MM.1S (cell line): ENCODE data around the gene SYMPK.

Source experiments
- EZH2phosphoT487 ChIP-seq: fragments of 300-600 bp; sonication (generic); IDR thresholded peaks from 2 replicates; pipeline ENCODE4 v1.6.1; 2018; ENCODE audit warnings: antibody characterized with exemption, low read length
- TF ChIP-seq, protein P1 (sequence below): fragments of 300-600 bp; sonication (generic); IDR thresholded peaks from 2 replicates; pipeline ENCODE4 v1.5.1; 2016; ENCODE audit warnings: antibody characterized with exemption, low read length, mixed read lengths

DNA sequence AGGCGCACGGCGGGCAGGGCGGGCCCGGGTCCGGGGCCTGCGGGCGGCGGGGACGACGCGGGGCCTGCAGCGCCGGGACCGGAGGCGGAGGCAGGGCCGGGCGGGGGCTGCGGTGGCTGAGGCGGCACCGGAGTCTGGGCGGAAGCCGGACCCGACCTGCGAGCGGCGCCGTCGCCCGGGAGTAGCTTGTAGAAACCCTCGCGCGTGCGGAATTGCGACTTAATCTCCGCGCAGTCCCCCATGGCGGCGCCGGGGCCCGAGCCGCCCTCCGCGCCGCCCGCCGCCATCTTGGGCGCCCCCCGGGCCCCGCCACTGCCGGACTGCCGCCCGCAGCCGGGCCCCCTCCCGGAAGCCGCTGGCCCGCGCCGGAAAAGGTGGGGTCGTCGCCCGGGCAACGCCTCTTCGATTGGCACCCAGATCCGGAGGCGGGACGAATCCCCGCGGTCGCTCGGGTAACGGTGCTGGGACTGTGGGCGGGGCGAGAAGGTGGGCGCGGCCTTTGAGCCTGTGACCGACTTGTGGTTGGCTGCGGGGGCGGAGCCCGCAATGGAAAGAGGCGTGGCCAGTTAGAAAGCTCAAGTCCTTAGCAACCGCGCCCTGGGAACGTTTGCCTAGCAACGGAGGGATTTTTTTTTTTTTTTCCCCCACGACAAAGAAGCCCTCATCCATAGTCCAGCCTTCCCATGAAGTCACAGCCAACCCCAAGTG is 70.3 kb downstream of the SYMPK start, which contains the start of gene DMWD:
- TF ChIP-seq, protein P1, sequence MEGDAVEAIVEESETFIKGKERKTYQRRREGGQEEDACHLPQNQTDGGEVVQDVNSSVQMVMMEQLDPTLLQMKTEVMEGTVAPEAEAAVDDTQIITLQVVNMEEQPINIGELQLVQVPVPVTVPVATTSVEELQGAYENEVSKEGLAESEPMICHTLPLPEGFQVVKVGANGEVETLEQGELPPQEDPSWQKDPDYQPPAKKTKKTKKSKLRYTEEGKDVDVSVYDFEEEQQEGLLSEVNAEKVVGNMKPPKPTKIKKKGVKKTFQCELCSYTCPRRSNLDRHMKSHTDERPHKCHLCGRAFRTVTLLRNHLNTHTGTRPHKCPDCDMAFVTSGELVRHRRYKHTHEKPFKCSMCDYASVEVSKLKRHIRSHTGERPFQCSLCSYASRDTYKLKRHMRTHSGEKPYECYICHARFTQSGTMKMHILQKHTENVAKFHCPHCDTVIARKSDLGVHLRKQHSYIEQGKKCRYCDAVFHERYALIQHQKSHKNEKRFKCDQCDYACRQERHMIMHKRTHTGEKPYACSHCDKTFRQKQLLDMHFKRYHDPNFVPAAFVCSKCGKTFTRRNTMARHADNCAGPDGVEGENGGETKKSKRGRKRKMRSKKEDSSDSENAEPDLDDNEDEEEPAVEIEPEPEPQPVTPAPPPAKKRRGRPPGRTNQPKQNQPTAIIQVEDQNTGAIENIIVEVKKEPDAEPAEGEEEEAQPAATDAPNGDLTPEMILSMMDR, result no peak
- TF ChIP-seq EZH2phosphoT487, result no peak
